Tibial artery (tissue), 4 donors: Measurements from ENCODE around the gene HEATR5B.

Source experiments
- DNase-seq, 2 donors: peaks; one replicate each; pipeline ENCODE4 v3.0.0-alpha.2; 2019
- H3K27ac ChIP-seq, 2 donors: fragments of 200-600 bp; sonication (generic) in 1 of 2; 1 replicate in 1 of 2; 2 replicates in 1 of 2; pipeline ENCODE4 v1.5.1; 2018 to 2019; ENCODE audit warnings: mild to moderate bottlenecking in 1 of 2
- H3K27me3 ChIP-seq, 2 donors: fragments of 200-600 bp; sonication (generic) in 1 of 2; one replicate each; pipeline versions ENCODE4 v1.5.1 to v1.6.0; 2016 to 2019
- H3K36me3 ChIP-seq, 3 donors: fragments of 200-600 bp; sonication (generic) in 2 of 3; one replicate each; pipeline ENCODE4 v1.5.1; 2016 to 2019; ENCODE audit warnings: mild to moderate bottlenecking in 2 of 3
- H3K4me1 ChIP-seq, 4 donors: fragments of 200-600 bp; sonication (generic) in 2 of 4; 1 replicate in 3 of 4; 2 replicates in 1 of 4; pipeline ENCODE4 v1.5.1; 2016 to 2019
- H3K4me3 ChIP-seq, 2 donors: fragments of 200-600 bp; sonication (generic) in 1 of 2; 1 replicate in 1 of 2; 2 replicates in 1 of 2; pipeline ENCODE4 v1.5.1; 2018 to 2019; ENCODE audit warnings: mild to moderate bottlenecking in 2 of 2
- H3K9me3 ChIP-seq, 3 donors: fragments of 200-600 bp; sonication (generic) in 1 of 3; one replicate each; pipeline ENCODE4 v1.5.1; 2016 to 2019
- intact Hi-C: fragments of 100-400 bp; cut with DNase I; formaldehyde crosslinking; loops from one replicate; pipeline ENCODE4 v1.15.0; 2023; ENCODE audit warnings: low total_unique reads
- TF ChIP-seq, protein P1 (sequence below), 2 experiments: fragments of 200-600 bp in 1 of 2; fragments of 450-650 bp in 1 of 2; IDR thresholded peaks; one replicate each; pipeline ENCODE4 v1.5.1; 2017 to 2019; ENCODE audit warnings: antibody characterized with exemption in 2 of 2, mild to moderate bottlenecking in 1 of 2, moderate library complexity in 1 of 2

The HEATR5B gene

DNA sequence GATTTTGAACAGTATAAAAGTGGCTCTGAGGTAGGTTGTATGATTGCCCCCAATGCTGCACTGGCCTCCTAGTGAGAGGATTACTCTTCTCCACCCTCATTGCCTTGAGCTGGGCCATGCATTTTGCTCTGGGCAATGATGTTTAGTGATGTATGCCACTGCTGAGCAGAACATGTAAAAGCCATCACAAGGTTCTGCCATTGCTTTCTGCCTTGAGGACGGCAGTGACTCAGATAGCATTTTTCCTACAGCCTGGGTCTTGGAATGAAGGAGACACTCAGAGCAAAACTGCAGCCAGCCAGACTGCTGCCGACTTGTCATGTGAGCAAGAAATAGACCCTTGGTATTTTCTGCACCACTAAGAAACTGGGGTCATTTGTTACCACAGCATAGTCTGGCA is 27.8 kb upstream of the HEATR5B start:
- no peak overlapping the region for H3K27ac ChIP-seq
- intact Hi-C loops = no loop called here

DNA sequence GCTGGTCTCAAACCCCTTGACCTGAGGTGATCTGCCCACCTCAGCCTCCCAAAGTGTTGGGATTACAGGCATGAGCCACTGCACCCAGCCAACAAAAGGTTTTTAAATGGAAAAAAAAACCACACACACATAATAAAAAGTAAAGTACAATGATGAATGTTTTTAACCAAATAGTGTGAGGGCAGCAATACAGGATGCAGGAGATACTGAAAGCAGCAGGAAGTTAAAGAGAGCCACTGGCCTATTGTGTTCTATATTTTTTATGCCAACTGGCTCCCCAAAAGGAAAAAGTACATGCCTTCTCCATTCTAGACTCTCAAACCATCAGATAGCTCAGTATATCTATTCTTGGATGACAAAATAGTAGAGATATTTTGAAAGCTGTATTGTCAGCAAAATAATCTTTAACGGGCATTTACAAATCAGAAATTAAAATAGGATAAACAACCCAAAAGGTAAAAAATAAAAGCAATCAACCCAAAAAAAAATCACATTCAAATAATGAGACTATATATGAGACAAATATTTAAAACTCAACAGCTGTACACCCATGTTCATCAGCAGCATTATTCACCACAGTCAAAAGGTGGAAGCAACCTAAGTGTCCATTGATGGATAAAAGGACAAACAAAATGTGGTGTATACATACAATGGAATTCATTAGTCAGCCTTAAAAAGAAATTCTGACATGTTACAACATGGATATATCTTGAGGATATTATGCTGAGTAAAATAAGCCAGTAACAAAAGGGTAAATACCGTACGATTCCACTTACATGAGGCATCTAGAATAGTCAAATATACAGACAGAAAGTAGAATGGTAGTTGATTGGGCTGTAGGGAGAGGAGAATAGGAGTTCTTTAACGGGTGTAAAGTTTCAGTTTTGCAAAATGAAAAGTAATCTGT is 26.4 kb upstream of the HEATR5B start:
- intact Hi-C loops = no loop called here
- peaks cover 42 to 71% (median 63%) of the 10 kb centered on the region in 3 donors for H3K36me3 ChIP-seq
- no peak for DNase-seq
- no peak overlapping the region for H3K27ac ChIP-seq
- no peaks in the 10 kb centered on the region for H3K9me3 ChIP-seq
- H3K4me3 ChIP-seq = no peak overlapping the region
- no peaks in the 10 kb centered on the region for H3K4me1 ChIP-seq
- no peaks in the 10 kb centered on the region for H3K27me3 ChIP-seq
- TF ChIP-seq, protein P1, sequence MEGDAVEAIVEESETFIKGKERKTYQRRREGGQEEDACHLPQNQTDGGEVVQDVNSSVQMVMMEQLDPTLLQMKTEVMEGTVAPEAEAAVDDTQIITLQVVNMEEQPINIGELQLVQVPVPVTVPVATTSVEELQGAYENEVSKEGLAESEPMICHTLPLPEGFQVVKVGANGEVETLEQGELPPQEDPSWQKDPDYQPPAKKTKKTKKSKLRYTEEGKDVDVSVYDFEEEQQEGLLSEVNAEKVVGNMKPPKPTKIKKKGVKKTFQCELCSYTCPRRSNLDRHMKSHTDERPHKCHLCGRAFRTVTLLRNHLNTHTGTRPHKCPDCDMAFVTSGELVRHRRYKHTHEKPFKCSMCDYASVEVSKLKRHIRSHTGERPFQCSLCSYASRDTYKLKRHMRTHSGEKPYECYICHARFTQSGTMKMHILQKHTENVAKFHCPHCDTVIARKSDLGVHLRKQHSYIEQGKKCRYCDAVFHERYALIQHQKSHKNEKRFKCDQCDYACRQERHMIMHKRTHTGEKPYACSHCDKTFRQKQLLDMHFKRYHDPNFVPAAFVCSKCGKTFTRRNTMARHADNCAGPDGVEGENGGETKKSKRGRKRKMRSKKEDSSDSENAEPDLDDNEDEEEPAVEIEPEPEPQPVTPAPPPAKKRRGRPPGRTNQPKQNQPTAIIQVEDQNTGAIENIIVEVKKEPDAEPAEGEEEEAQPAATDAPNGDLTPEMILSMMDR (IDR thresholded peaks at IDR 0.05) = no peak

More for the DNA sequence above, 27.8 kb upstream of the HEATR5B start:
- no peaks in the 10 kb centered on the region for H3K4me1 ChIP-seq
- H3K27me3 ChIP-seq = no peaks in the 10 kb centered on the region
- DNase-seq = no peak
- no peak overlapping the region for H3K4me3 ChIP-seq
- no peaks in the 10 kb centered on the region for H3K9me3 ChIP-seq
- peaks cover 41 to 72% (median 61%) of the 10 kb centered on the region in 3 donors for H3K36me3 ChIP-seq
- TF ChIP-seq, protein P1 (IDR thresholded peaks at IDR 0.05) = no peak

DNA sequence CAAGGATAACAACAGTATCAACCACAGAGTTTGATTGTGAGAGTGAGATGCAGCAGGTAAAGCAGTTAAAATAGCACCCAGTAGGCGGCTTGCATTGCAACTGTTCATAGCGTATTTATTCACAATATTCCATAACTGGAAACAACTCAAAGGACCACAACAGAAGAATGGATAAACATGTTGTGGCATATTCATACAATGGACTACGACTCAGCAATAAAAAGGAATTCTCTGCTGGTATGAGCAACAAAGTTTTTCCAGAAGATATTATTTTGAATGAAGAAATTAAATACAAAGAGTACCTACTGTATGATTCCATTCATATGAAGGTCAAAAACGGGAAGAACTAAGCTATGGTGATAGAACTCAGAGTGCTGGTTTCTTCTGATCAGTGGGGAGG is 25.4 kb upstream of the HEATR5B start:
- Histone ChIP-seq H3K9me3 (no peaks in the 10 kb centered on the region), H3K4me1 (no peaks in the 10 kb centered on the region), H3K27ac (no peak overlapping the region), H3K36me3 (peaks cover 42 to 75% (median 65%) of the 10 kb centered on the region in 3 donors), H3K4me3 (no peak overlapping the region), H3K27me3 (no peaks in the 10 kb centered on the region)
- TF ChIP-seq, protein P1 (IDR thresholded peaks at IDR 0.05) = no peak
- DNase-seq = no peak
- intact Hi-C loops = no loop called here

DNA sequence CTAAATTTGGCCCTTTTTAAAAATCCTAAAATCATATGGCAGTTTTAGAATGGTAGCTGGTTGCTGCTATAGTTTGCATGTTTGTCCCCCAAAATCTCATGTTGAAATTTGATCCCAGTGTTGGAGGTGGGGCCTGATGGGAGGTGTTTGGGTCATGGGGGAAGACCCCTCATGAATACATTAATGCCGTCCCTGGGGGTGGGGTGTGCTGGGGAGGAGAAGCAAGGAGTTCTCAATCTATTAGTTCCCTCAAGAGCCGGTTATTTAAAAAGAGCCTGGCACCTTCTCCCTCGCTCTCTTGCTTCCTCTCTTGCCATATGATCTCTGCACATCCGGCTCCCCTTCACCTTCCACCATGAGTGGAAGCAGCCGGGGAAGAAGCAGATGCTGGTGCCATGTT is 21.0 kb upstream of the HEATR5B start:
- intact Hi-C loops = no loop called here
- TF ChIP-seq, protein P1 (IDR thresholded peaks at IDR 0.05) = no peak
- Histone ChIP-seq H3K36me3 (peaks cover 43 to 74% (median 71%) of the 10 kb centered on the region in 3 donors), H3K4me1 (peaks cover 0 to 10% (median 0%) of the 10 kb centered on the region in 4 donors), H3K4me3 (no peak overlapping the region), H3K9me3 (no peaks in the 10 kb centered on the region), H3K27ac (no peak overlapping the region), H3K27me3 (no peaks in the 10 kb centered on the region)
- no peak for DNase-seq

DNA sequence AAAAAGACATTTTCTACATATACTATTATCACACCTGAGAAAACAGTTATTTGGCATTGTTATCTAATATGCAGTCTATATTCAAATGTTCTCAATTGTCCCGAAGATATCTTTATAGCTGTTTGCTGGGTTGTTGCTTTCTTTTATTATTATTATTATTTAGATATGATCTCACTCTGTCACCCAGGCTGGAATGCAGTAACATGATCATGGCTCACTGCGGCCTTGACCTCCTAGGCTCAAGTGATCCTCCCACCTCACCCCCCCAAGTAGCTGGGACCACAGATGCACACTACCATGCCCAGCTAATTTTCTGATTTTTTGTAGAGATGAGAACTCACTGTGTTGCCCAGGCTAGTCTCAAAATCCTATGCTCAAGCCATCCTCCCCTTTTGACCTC is 20.0 kb upstream of the HEATR5B start:
- Histone ChIP-seq H3K4me3 (no peak overlapping the region), H3K4me1 (peaks cover 0 to 10% (median 0%) of the 10 kb centered on the region in 4 donors), H3K36me3 (peaks cover 43 to 73% (median 72%) of the 10 kb centered on the region in 3 donors), H3K27ac (no peak overlapping the region), H3K9me3 (no peaks in the 10 kb centered on the region), H3K27me3 (no peaks in the 10 kb centered on the region)
- DNase-seq = no peak
- TF ChIP-seq, protein P1 (IDR thresholded peaks at IDR 0.05) = no peak
- intact Hi-C loops = no loop called here
